ENCODE data around the gene UMPS.

GRCh38 chr3:124745756-124746155, 15.5 kb downstream of the UMPS start:
- no peak for TF ChIP-seq POLR2A (IDR thresholded peaks at IDR 0.05; ENCODE audit: low read length)
- no peak for TF ChIP-seq GATA1 (IDR thresholded peaks at IDR 0.05; ENCODE audit: low read depth, low read length)
